Stimulated activated naive CD8-positive, alpha-beta T cell treated with anti-CD3 and anti-CD28 coated beads, Interleukin-15, Interleukin-2, amounts not matched to agents 100 U/mL and 50 U/mL, for 24 hours (primary cell): ENCODE data around the gene OTOL1.
"Not testable (repeated sequence)": the region's sequence is repeated elsewhere in the genome, so short reads cannot be mapped to it uniquely, and the experiment has no call there.

Experiments
- ATAC-seq: fragments of 150-1000 bp; cut with Tn5 transposase; one replicate; pipeline ENCODE4 v1.10.0; 2021
- DNase-seq: peaks from one replicate; pipeline ENCODE4 v3.0.0; 2021

The OTOL1 gene

GRCh38 chr3:161496508-161496907, at the start of gene OTOL1:
OTOL1 (plus strand) TSS chr3:161496808; CDS start chr3:161496808, 0 bp downstream.
- ATAC-seq (no peak), DNase-seq (no peak)

DNA sequence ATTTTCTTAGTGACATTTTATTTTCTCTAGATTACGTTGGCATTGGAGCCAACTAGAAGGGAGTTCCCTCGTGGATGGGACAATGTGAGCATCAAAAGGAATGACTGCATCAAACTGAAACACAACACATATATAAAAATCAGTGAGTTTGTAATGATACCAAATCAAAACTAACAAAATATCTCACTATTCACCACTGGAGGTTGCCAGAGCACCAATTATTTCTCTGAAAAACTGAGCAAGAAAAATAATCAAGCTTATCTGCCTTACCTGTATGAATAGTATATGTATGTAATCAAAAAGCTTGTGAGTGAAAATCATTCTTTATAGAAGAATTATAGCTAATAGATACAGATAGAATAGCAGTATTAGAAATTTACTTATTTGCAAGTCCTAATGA, 46.8 kb upstream of the OTOL1 start:
- no peak for ATAC-seq
- no peak for DNase-seq

DNA sequence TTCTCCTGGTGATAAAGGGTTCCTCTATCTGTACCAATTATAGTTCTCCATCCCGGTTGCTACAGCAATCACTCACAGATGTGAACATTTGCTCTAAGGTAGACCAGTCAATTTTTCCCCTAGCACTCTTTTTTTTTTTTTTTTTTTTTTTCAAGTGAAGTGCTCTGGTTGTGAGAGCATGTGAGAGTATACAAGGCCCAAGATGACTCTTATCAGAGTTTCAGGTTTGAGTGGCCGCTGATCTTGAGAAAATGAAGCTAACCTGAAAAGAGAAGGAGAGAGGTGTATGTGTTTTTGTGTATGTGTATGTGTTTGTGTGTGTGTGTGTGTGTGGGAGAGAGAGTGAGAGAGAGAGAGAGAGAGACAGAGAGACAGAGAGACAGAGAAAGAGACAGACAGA, 44.4 kb upstream of the OTOL1 start:
- ATAC-seq, result no peak
- DNase-seq, result no peak

GRCh38 chr3:161454615-161455014, 42.0 kb upstream of the OTOL1 start:
- ATAC-seq (no peak), DNase-seq (no peak)

GRCh38 chr3:161455962-161456361, 40.6 kb upstream of the OTOL1 start:
- DNase-seq (no peak), ATAC-seq (no peak)

DNA sequence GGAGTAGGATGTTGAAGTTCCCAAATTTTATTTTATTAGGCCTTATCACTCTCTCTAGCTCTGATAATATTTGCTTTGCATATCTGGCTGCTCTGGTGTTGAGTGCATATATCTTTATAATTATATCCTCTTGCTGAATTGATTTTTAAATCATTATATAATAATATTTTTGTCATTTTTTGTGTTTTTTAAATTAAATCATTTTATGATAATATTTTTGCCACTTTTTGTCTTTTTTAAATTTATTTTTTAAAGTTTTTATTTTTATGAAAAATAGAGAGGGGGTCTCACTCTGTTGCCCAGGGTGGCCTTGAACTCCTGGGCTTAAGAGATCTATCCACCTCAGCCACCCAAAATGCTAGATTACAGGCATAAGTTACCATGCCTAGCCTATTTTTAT, 34.5 kb upstream of the OTOL1 start:
- ATAC-seq, result no peak
- no peak for DNase-seq

DNA sequence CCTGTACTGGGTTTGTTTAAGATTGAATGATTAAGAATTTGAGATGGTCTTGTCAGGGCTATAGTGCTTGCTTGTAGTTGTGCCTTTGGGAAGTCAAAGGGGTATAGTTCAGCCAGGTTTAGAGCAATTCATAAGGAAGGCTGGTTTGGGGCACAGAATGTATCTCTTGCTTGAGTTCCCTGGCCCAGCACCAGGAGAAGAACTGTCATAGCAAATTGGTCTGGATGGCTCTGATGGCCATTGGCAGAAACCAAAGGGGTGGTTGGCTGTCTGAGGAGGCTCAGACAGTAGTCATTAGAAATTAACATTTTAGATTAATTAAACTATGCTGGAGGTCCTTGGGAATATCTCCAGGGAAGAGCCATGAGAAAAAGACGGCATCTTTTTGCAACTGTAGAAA, 25.4 kb upstream of the OTOL1 start:
- ATAC-seq (no peak), DNase-seq (no peak)

- DNase-seq, result no peak
- ATAC-seq, result no peak
Measured at GRCh38 chr3:161474139-161474538, 22.5 kb upstream of the OTOL1 start.

GRCh38 chr3:161474741-161475140, 21.9 kb upstream of the OTOL1 start:
- DNase-seq, result no peak
- no peak for ATAC-seq

GRCh38 chr3:161475206-161475605, 21.4 kb upstream of the OTOL1 start:
- ATAC-seq (no peak), DNase-seq (no peak)

DNA sequence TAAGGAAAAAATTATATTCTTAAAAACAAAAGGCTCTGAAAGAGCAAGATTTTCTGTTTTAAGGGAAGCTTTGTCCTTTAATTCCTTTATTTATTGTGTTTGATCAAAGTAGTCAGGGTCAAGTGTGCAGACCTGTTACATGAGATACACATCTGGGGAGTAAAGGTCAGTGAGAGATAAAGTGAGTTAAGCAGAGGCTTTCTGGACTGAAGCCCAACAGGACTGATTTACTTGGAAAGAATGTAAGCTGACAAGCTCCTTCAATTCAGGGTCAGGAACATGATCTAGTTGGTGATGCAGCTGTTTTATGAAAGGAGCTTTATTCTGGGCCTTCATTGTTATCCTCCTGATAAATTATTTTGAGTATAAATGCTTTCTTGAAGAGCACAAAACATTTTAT, 20.7 kb upstream of the OTOL1 start:
- DNase-seq, result no peak
- ATAC-seq, result no peak

- ATAC-seq (no peak), DNase-seq (no peak)
Measured at GRCh38 chr3:161484226-161484625, 12.4 kb upstream of the OTOL1 start.

DNA sequence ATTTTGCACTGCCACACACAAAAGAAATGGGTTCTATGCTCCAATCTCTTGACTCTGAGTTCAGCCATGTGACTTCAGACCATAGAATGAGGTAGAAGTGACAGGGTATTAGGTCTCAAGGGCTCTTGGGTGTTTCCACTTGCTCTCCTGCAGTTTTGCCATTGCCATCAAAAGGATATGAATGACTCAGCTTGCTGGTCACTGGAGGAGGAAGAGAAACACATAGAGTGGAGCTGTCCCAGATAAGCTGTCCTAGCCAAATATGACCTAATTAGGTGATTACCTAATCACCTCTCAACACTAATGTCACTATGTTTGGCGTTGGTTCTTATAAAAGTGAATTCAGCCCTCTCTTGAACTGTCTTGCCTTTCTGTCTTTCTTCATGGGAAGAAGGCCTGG, 8.3 kb upstream of the OTOL1 start:
- ATAC-seq, result not testable (repeated sequence)

DNA sequence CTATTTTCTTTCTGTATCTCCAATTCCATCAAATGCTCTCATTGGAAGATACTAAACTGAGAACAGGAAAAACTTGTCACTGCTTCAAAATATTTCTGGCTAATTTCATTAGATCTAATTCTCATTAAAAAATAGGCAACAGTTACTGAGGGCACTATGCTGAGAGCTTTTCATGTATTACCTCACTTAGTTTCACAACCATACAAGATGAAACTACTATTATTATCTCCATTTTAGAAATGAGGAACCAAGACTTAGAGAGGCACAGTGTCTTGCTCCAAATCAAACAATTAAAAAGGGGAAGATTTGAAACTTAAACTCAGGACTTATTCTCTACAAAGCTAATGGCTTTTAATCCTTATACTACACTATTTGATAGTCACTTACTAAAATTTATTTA, 7.2 kb upstream of the OTOL1 start:
- no peak for ATAC-seq
- DNase-seq, result no peak

More for the DNA sequence above, 8.3 kb upstream of the OTOL1 start:
- DNase-seq, result not testable (repeated sequence)

DNA sequence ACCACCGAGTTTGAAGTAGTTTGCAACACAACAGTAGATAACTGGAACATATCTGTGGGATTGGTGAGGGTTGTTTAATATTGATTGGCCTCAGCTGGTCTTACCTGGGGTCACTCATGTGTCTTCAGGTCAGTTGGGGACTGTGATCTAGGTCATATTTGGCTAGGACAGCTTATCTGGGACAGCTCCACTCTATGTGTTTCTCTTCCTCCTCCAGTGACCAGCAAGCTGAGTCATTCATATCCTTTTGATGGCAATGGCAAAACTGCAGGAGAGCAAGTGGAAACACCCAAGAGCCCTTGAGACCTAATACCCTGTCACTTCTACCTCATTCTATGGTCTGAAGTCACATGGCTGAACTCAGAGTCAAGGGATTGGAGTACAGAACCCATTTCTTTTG, 5.8 kb upstream of the OTOL1 start:
- DNase-seq, ATAC-seq: not testable (repeated sequence)

DNA sequence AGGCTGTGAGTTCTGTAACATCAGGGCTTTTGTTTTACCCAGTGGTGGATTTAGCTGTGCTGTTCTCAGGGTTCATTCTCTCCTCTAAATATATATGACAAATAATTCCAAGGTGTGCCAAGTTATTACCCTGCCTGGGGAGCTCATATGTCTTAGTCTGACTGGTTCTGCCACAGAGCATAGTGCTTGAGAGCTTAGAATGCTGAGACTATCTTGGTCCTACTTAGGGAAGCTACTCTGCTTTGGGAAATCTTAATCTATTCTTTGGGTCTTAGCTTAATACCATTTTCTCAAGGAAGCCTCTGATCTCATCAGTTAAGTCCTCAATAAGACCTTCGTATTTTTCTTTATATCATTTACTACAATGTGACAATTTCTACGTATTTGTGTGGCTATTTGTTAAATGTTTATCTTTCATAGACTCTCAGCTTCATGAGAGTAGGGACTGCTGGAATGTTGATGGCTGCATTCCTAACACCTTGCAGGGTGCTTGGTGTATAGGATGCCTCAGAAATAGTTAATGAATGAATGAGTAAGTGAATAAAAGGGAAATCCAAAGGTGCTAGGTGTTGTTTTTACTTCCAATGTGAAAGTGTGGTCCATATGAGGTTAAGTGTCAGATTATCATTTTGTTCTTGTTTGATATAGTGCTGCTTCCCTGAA, 1.8 kb downstream of the OTOL1 start:
- no peak for DNase-seq

DNA sequence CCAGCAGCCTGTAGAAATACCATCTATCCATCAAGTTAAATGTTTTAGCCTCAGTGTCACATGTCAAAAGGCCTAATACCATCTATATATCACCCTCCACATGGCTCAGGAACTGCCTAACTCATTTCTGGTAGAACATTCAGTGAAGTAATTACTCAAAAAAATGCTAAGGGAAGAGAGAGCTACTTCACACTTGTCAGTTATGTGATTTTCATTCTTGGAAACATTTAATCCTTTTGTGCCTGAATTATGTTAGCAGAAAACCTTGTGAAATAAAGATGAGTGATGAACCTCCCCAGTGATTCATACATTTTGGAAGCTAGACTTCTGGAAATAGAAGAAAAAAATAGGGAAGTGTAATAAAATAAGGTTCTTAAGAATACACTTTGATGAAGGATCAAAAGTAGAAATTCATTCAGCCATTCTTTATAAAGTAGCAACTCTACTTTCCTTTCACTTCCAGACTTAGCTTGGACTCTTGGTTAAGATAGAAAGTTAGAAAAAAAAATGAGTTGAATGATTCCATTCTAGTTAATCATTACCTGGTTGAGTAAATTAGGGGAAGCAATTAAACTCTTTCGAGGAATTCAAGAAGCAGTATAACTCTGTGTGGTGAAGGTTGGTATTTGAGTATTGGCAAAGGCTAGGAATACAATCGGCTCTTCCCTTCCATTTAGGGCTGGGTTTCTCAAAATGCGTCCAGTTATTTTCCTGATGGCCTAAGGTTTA, 3.6 kb downstream of the OTOL1 start:
- no peak for ATAC-seq
- DNase-seq, result no peak

More for the DNA sequence above, 1.8 kb downstream of the OTOL1 start:
- no peak for ATAC-seq

DNA sequence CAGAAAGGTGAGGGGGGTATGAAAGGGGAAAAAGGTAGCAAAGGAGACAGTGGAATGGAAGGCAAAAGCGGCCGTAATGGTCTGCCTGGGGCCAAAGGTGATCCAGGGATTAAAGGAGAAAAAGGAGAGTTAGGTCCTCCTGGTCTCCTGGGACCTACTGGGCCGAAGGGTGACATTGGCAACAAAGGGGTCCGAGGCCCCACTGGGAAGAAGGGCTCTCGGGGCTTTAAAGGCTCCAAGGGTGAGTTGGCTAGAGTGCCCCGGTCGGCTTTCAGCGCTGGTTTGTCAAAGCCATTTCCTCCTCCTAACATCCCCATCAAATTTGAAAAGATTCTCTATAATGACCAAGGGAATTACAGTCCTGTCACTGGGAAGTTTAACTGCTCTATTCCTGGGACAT, 6.7 kb downstream of the OTOL1 start:
- no peak for DNase-seq
- no peak for ATAC-seq

- DNase-seq, result no peak
- no peak for ATAC-seq
Measured at GRCh38 chr3:161508852-161509477, 12.4 kb downstream of the OTOL1 start.

DNA sequence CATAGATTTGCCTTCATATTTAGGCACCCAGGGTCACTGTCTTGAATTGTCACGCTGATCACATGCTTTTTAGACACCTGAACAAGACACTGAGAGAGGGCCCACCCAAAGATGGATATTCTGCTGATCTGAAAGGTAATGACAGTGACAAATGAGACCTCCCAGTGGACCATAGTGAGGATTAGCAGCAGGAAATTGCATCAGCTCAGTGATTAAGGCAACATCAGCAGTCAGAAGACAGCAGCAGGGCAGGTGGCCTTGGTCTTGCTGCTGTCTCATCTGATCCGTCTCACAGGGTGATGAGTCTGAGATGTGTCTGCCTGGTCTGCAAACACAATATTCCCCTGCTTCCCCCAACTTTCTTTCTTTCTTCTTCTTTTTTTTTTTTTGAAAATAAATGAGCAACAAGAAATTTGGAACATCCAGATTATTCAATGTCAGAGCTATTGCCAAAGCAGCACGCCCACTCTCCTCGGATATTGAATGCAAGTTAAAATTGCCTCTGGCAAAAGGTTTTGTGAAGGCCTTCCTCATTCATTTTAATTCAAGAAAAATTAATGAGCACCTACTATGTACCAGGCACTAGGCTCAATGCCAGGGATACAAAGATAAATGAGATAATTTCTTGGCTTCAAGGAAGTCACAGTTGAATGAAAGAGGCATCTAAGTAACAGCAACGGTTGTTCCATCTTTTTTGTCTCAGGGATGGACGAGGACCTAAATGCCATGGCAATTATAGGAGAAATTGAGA, 14.1 kb downstream of the OTOL1 start:
- no peak for ATAC-seq
- no peak for DNase-seq

DNA sequence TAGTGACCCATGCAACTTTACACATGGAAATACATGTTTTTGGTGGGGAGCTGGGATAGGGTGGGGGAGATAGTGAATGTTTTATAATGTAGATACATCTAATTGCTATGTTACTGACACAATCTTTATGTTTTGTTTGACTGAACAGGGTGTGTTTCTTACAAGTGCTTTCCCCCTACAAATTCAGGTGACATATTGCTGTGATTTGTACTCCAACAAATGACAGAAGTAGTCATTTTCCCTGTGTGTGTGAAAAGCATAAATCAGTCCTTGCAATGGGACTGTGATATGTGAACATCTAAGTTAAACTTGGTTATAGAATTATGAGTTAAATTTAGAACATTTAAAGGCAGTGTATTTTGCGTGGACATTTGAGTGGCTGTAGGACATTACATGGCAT, 27.3 kb downstream of the OTOL1 start:
- no peak for DNase-seq
- ATAC-seq, result no peak

DNA sequence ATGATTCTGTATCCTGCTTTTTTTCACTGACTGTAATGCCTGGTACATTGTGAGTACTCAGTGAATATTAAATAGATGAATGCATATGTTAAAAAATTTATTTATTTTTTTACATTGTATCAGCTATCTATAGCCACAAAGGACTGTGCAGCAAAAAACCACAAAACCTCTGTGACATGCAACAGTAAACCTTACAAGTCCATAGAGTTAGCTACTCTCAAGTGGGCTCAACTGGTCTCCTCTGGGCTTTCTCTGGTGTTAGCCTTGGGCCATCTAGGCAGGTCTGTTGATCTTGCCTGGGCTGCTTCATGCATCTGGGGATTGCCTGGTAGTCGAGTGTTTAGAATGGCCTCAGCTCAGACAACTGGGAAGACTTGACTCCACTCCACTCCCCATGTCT, 35.3 kb downstream of the OTOL1 start:
- ATAC-seq (no peak), DNase-seq (no peak)

- DNase-seq (no peak), ATAC-seq (no peak)
Measured at GRCh38 chr3:161540594-161540993, 44.0 kb downstream of the OTOL1 start.
